ENCODE results near the gene SULT1B1.

Gene SULT1B1

DNA sequence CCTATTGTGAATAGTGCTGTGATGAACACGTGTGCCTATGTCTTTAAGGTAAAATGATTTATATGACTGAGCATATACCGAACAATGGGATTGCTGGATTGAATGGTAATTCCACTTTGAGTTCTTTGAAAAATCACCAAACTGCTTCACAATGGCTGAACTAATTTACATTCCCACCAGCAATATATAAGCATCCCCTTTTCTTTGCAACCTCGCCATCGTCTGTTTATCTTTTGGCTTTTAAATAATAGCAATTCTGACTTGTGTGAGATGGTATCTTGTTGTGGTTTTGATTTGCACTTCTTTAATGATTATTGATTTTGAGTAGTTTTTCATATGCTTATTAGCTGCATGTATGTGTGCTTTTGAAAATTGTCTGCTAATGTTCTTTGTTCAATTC lies 75.6 kb downstream of the SULT1B1 start:
- DNase-seq = no peak

Measured in AML-193 (cell line).